Measurements from ENCODE around the gene PES1. TPM values are rescaled to one million over a fixed set of nuclear protein-coding genes. Genes with fewer than 3 reads are reported as not detected.

The PES1 gene
- total RNA-seq, 1 donor from 2014 or later: 73.5 TPM

DNA sequence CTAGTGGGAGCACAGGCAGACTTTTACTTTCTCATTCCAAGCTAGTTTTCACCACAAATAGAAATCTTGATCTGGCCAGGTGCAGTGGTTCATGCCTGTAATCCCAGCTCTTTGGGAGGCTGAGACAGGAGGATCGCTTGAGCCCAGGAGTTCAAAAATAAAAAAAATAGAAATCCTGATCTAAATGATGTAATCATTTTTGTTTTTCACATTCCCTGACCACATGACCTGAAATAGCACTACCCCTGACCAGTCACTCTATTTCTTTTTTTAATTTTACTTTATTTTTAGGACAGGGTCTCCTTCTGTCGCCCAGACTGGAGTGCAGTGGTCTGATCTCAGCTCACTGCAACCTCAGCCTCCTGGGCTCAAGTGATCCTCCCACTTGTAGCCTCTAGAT is 13.0 kb upstream of the PES1 start:
- no peaks in the 10 kb centered on the region for H3K9me3 Mint-ChIP-seq (ENCODE audit: unreplicated experiment)
- peaks cover 2% of the 10 kb centered on the region for H3K36me3 Mint-ChIP-seq (ENCODE audit: unreplicated experiment)
- H3K4me1 Mint-ChIP-seq (ENCODE audit: unreplicated experiment): peaks cover 42% of the 10 kb centered on the region
- no peak overlapping the region for H3K4me3 Mint-ChIP-seq (ENCODE audit: unreplicated experiment)
- DNase-seq (ENCODE audit: extremely low spot score, unreplicated experiment): no peak
- peaks cover 2% of the 10 kb centered on the region for H3K27me3 Mint-ChIP-seq (ENCODE audit: unreplicated experiment)
- TF ChIP-seq, protein P1, sequence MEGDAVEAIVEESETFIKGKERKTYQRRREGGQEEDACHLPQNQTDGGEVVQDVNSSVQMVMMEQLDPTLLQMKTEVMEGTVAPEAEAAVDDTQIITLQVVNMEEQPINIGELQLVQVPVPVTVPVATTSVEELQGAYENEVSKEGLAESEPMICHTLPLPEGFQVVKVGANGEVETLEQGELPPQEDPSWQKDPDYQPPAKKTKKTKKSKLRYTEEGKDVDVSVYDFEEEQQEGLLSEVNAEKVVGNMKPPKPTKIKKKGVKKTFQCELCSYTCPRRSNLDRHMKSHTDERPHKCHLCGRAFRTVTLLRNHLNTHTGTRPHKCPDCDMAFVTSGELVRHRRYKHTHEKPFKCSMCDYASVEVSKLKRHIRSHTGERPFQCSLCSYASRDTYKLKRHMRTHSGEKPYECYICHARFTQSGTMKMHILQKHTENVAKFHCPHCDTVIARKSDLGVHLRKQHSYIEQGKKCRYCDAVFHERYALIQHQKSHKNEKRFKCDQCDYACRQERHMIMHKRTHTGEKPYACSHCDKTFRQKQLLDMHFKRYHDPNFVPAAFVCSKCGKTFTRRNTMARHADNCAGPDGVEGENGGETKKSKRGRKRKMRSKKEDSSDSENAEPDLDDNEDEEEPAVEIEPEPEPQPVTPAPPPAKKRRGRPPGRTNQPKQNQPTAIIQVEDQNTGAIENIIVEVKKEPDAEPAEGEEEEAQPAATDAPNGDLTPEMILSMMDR (IDR thresholded peaks at IDR 0.05): no peak
- H3K27ac Mint-ChIP-seq (ENCODE audit: unreplicated experiment): no peak overlapping the region

GRCh38 chr22:30603801-30604200 is 12.1 kb upstream of the PES1 start:
- H3K4me1 Mint-ChIP-seq (ENCODE audit: unreplicated experiment): peaks cover 33% of the 10 kb centered on the region
- TF ChIP-seq, protein P1 (IDR thresholded peaks at IDR 0.05): no peak
- no peak overlapping the region for H3K27ac Mint-ChIP-seq (ENCODE audit: unreplicated experiment)
- H3K4me3 Mint-ChIP-seq (ENCODE audit: unreplicated experiment): no peak overlapping the region
- H3K9me3 Mint-ChIP-seq (ENCODE audit: unreplicated experiment): no peaks in the 10 kb centered on the region
- peaks cover 2% of the 10 kb centered on the region for H3K27me3 Mint-ChIP-seq (ENCODE audit: unreplicated experiment)
- peaks cover 2% of the 10 kb centered on the region for H3K36me3 Mint-ChIP-seq (ENCODE audit: unreplicated experiment)
- no peak for DNase-seq (ENCODE audit: extremely low spot score, unreplicated experiment)

DNA sequence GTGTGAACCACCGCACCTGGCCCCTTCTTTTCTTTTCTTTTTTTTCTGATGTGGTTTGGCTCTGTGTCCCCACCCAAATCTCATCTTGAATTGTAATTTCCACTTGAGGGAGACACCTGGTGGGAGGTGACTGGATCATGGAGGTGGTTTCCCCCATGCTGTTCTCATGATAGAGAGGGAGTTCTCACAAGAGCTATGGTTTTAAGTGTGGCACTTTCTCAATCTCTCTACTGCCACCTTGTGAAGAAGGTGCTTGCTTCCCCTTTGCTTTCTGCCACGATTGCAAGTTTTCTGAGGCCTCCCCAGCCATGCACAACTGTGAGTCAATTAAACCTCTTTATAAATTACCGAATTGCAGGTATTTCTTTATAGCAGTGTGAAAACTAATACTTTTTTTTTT is 10.3 kb upstream of the PES1 start:
- Mint-ChIP-seq H3K36me3 (ENCODE audit: unreplicated experiment) (peaks cover 2% of the 10 kb centered on the region), H3K27ac (ENCODE audit: unreplicated experiment) (no peak overlapping the region), H3K4me3 (ENCODE audit: unreplicated experiment) (no peak overlapping the region), H3K9me3 (ENCODE audit: unreplicated experiment) (no peaks in the 10 kb centered on the region), H3K4me1 (ENCODE audit: unreplicated experiment) (peaks cover 15% of the 10 kb centered on the region), H3K27me3 (ENCODE audit: unreplicated experiment) (peaks cover 2% of the 10 kb centered on the region)
- no peak for DNase-seq (ENCODE audit: extremely low spot score, unreplicated experiment)
- TF ChIP-seq, protein P1 (IDR thresholded peaks at IDR 0.05): peak; percentile 48

GRCh38 chr22:30601464-30601863 is 9.8 kb upstream of the PES1 start:
- no peaks in the 10 kb centered on the region for H3K9me3 Mint-ChIP-seq (ENCODE audit: unreplicated experiment)
- DNase-seq (ENCODE audit: extremely low spot score, unreplicated experiment): no peak
- peaks cover 10% of the 10 kb centered on the region for H3K4me1 Mint-ChIP-seq (ENCODE audit: unreplicated experiment)
- peaks cover 2% of the 10 kb centered on the region for H3K27me3 Mint-ChIP-seq (ENCODE audit: unreplicated experiment)
- peaks cover 2% of the 10 kb centered on the region for H3K36me3 Mint-ChIP-seq (ENCODE audit: unreplicated experiment)
- TF ChIP-seq, protein P1 (IDR thresholded peaks at IDR 0.05): no peak
- no peak overlapping the region for H3K27ac Mint-ChIP-seq (ENCODE audit: unreplicated experiment)
- H3K4me3 Mint-ChIP-seq (ENCODE audit: unreplicated experiment): no peak overlapping the region

- TF ChIP-seq, protein P1 (IDR thresholded peaks at IDR 0.05): no peak
- H3K27me3 Mint-ChIP-seq (ENCODE audit: unreplicated experiment): peaks cover 4% of the 10 kb centered on the region
- H3K9me3 Mint-ChIP-seq (ENCODE audit: unreplicated experiment): no peaks in the 10 kb centered on the region
- no peak overlapping the region for H3K27ac Mint-ChIP-seq (ENCODE audit: unreplicated experiment)
- H3K4me1 Mint-ChIP-seq (ENCODE audit: unreplicated experiment): peaks cover 5% of the 10 kb centered on the region
- H3K36me3 Mint-ChIP-seq (ENCODE audit: unreplicated experiment): peaks cover 2% of the 10 kb centered on the region
- no peak overlapping the region for H3K4me3 Mint-ChIP-seq (ENCODE audit: unreplicated experiment)
- no peak for DNase-seq (ENCODE audit: extremely low spot score, unreplicated experiment)
These were observed 9.2 kb upstream of the PES1 start for GRCh38 chr22:30600921-30601320.

Measured in osteocyte (in vitro differentiated cells).